AG04449 (cell line): ENCODE data around the gene TSPAN16.
"Not testable (repeated sequence)": the region's sequence is repeated elsewhere in the genome, so short reads cannot be mapped to it uniquely, and the experiment has no call there.

ENCODE experiments used
- CTCF ChIA-PET: fragments of 350-600 bp; formaldehyde crosslinking; extraction: SDS; loops from one replicate; lab custom pipeline; 2021; ENCODE audit warnings: antibody characterized with exemption; lab: Yijun Ruan, JAX
- POLR2A ChIA-PET: fragments of 400-600, 350-600 bp; formaldehyde crosslinking; extraction: SDS; loops from one replicate; lab custom pipeline; 2020; ENCODE audit warnings: antibody characterized with exemption, inconsistent platforms; lab: Yijun Ruan, JAX
- DNase-seq: peaks from one replicate; pipeline ENCODE4 v3.0.0-alpha.2; 2010; ENCODE audit warnings: low read depth, low spot score
- H3K4me3 ChIP-seq: 2 replicates; pipeline ENCODE4 v1.5.1; 2011; ENCODE audit warnings: low read depth, mild to moderate bottlenecking, control low read depth, low read length
- CTCF ChIP-seq: IDR thresholded peaks from one replicate; pipeline ENCODE4 v1.5.1; 2011; ENCODE audit warnings: mild to moderate bottlenecking, moderate library complexity, low read length, control low read depth, inconsistent platforms; ENCODE audit not compliant: insufficient read depth; ENCODE audit errors: missing control alignments

TSPAN16 gene

GRCh38 chr19:11335449-11336146 is 39.6 kb downstream of the TSPAN16 start:
- no peak for TF ChIP-seq CTCF
- no peak for DNase-seq
- POLR2A ChIA-PET = no interaction called here
- CTCF ChIA-PET = interaction anchor here (1.3 kb wide), 1 partner anchor 42 kb away, joined by 5 read pairs; no protein-coding TSS in a partner anchor
- H3K4me3 ChIP-seq = no peak overlapping the region

- DNase-seq = no peak
Measured at GRCh38 chr19:11337080-11337479, 41.1 kb downstream of the TSPAN16 start.

GRCh38 chr19:11338121-11338520 is 42.2 kb downstream of the TSPAN16 start:
- ChIA-PET CTCF (no interaction called here), POLR2A (no interaction called here)
- no peak overlapping the region for H3K4me3 ChIP-seq
- no peak for DNase-seq
- TF ChIP-seq CTCF = no peak

More at GRCh38 chr19:11337080-11337479, 41.1 kb downstream of the TSPAN16 start:
- no peak for TF ChIP-seq CTCF
- H3K4me3 ChIP-seq = no peak overlapping the region
- ChIA-PET CTCF (no interaction called here), POLR2A (no interaction called here)

- DNase-seq = no peak
- TF ChIP-seq CTCF = no peak
- peak overlapping the region; percentile 68 for H3K4me3 ChIP-seq
- CTCF ChIA-PET = interaction anchor here (1.7 kb wide), 1 partner anchor 42 kb away, joined by 10 read pairs; no protein-coding TSS in a partner anchor
- POLR2A ChIA-PET = interaction anchor here (1.2 kb wide), 1 partner anchor 23 kb away, joined by 4 read pairs; no protein-coding TSS in a partner anchor
Measured at GRCh38 chr19:11338569-11339253, 42.8 kb downstream of the TSPAN16 start.

GRCh38 chr19:11339254-11340098 is 43.5 kb downstream of the TSPAN16 start, which contains the start of gene RAB3D:
RAB3D (minus strand) TSS chr19:11339657; CDS start chr19:11337399, 2,258 bp downstream.
- H3K4me3 ChIP-seq = peak within 1 kb of the TSS; percentile 68
- no peak for TF ChIP-seq CTCF
- CTCF ChIA-PET = interaction anchor here (1.7 to 1.8 kb wide), 2 partner anchors 41 to 143 kb away, joined by 5 to 10 read pairs; no protein-coding TSS in a partner anchor
- POLR2A ChIA-PET = interaction anchor here (0.9 to 1.2 kb wide), 2 partner anchors 22 to 96 kb away, joined by 3 to 4 read pairs; partner anchors contain the start of genes ODAD3 and PRKCSH
- DNase-seq = no peak

- CTCF ChIA-PET = interaction anchor here (1.0 to 1.8 kb wide), 3 partner anchors 41 to 142 kb away, joined by 4 to 10 read pairs (median 5); no protein-coding TSS in a partner anchor
- not testable (repeated sequence) for DNase-seq, H3K4me3 ChIP-seq
- POLR2A ChIA-PET = interaction anchor here (0.9 to 1.2 kb wide), 2 partner anchors 21 to 95 kb away, joined by 3 to 4 read pairs; partner anchors contain the start of genes ODAD3 and PRKCSH
Measured at GRCh38 chr19:11340099-11340467, 44.1 kb downstream of the TSPAN16 start.
